Central memory CD8-positive, alpha-beta T cell (primary cell): ENCODE results near the gene ANAPC2.

Experiments
- ATAC-seq: fragments of 150-1000 bp; cut with Tn5 transposase; replicated peaks from 2 replicates; pipeline ENCODE4 v1.10.0; 2022; ENCODE audit warnings: mild to moderate bottlenecking, moderate FRiP score, moderate number of reproducible peaks; ENCODE audit not compliant: poor library complexity, severe bottlenecking; ENCODE audit errors: extremely low read depth
- DNase-seq, 2 donors: peaks; one replicate each; pipeline ENCODE4 v3.0.0; 2021; ENCODE audit warnings: low spot score in 2 of 2
- H3K27ac Mint-ChIP-seq: one replicate; pipeline ENCODE4 v1.8.0; 2022; ENCODE audit warnings: low read depth, mild to moderate bottlenecking, moderate library complexity, mixed read lengths
- H3K27me3 Mint-ChIP-seq: one replicate; pipeline ENCODE4 v1.8.0; 2022; ENCODE audit warnings: mixed read lengths
- H3K36me3 Mint-ChIP-seq: one replicate; pipeline ENCODE4 v1.8.0; 2022; ENCODE audit warnings: mild to moderate bottlenecking, moderate library complexity, mixed read lengths; ENCODE audit not compliant: insufficient read depth
- H3K4me1 Mint-ChIP-seq: one replicate; pipeline ENCODE4 v1.8.0; 2022; ENCODE audit warnings: mixed read lengths
- H3K4me3 Mint-ChIP-seq: one replicate; pipeline ENCODE4 v1.8.0; 2022; ENCODE audit warnings: mild to moderate bottlenecking, moderate library complexity, mixed read lengths
- H3K9me3 Mint-ChIP-seq: one replicate; pipeline ENCODE4 v1.8.0; 2022; ENCODE audit warnings: mixed read lengths

Gene ANAPC2

GRCh38 chr9:137223078-137223970, 35.0 kb upstream of the ANAPC2 start:
- peak; percentile 94 for ATAC-seq
- peak; percentile 93 to 98 for DNase-seq
- Mint-ChIP-seq H3K4me1 (peaks cover 6% of the 10 kb centered on the region), H3K36me3 (peaks cover 6% of the 10 kb centered on the region), H3K27me3 (peaks cover 9% of the 10 kb centered on the region), H3K27ac (peak overlapping the region; percentile 25), H3K4me3 (peak overlapping the region; percentile 74), H3K9me3 (no peaks in the 10 kb centered on the region)

- H3K4me3 Mint-ChIP-seq, result peak within 1 kb of the TSS; percentile 74
- ATAC-seq (no peak), DNase-seq (no peak)
- H3K4me1 Mint-ChIP-seq, result peaks cover 1% of the 10 kb centered on the region
- peaks cover 6% of the 10 kb centered on the region for H3K36me3 Mint-ChIP-seq
- H3K27me3 Mint-ChIP-seq, result peaks cover 3% of the 10 kb centered on the region
- no peaks in the 10 kb centered on the region for H3K9me3 Mint-ChIP-seq
- no peak within 1 kb of the TSS for H3K27ac Mint-ChIP-seq
Measured at GRCh38 chr9:137222190-137223077, 34.1 kb upstream of the ANAPC2 start, which contains the start of gene RNF208. Gene RNF208, minus strand, starts transcription at chr9:137222240. Its CDS starts 1,028 bp downstream, at chr9:137221212.

- Mint-ChIP-seq H3K4me3 (no peak overlapping the region), H3K27me3 (no peaks in the 10 kb centered on the region), H3K9me3 (no peaks in the 10 kb centered on the region), H3K4me1 (no peaks in the 10 kb centered on the region), H3K36me3 (peaks cover 9% of the 10 kb centered on the region), H3K27ac (no peak overlapping the region)
- ATAC-seq (no peak), DNase-seq (no peak)
Measured at GRCh38 chr9:137221506-137222111, 33.2 kb upstream of the ANAPC2 start.

DNA sequence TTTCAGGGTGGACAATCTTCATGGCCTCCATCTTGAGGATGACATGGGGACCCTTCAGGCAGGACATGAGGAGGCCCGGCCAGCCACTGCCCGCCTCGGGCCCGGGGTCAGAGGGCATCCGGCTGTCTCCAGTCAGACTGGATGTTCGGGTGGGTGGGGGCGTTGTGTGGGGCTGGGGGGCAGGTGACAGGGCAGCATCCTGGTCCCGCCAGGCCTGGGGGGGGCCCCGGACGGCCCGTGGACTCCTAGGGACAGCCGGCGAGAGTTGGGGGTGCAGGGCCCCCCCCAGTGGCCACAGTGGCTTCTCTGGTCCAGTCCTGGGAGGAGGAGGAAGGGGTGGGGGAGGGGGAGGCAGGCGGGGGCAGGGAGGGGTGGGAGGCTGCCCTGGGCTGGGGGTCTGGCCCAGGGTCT, 32.7 kb upstream of the ANAPC2 start:
- H3K27ac Mint-ChIP-seq, result no peak overlapping the region
- H3K4me1 Mint-ChIP-seq, result no peaks in the 10 kb centered on the region
- DNase-seq (no peak), ATAC-seq (no peak)
- H3K27me3 Mint-ChIP-seq, result no peaks in the 10 kb centered on the region
- H3K4me3 Mint-ChIP-seq, result peak overlapping the region; percentile 37
- peaks cover 11% of the 10 kb centered on the region for H3K36me3 Mint-ChIP-seq
- no peaks in the 10 kb centered on the region for H3K9me3 Mint-ChIP-seq

GRCh38 chr9:137220317-137221094, 32.1 kb upstream of the ANAPC2 start:
- no peak for ATAC-seq
- Mint-ChIP-seq H3K4me1 (no peaks in the 10 kb centered on the region), H3K36me3 (peaks cover 11% of the 10 kb centered on the region), H3K9me3 (no peaks in the 10 kb centered on the region), H3K27ac (no peak overlapping the region), H3K27me3 (no peaks in the 10 kb centered on the region), H3K4me3 (peak overlapping the region; percentile 37)
- DNase-seq, result no peak

- Mint-ChIP-seq H3K9me3 (no peaks in the 10 kb centered on the region), H3K27ac (no peak overlapping the region), H3K27me3 (no peaks in the 10 kb centered on the region), H3K4me3 (no peak overlapping the region), H3K4me1 (no peaks in the 10 kb centered on the region), H3K36me3 (peaks cover 11% of the 10 kb centered on the region)
- ATAC-seq, result no peak
- no peak for DNase-seq
Measured at GRCh38 chr9:137219757-137220316, 31.5 kb upstream of the ANAPC2 start.

- no peaks in the 10 kb centered on the region for H3K4me1 Mint-ChIP-seq
- ATAC-seq (no peak), DNase-seq (no peak)
- peaks cover 11% of the 10 kb centered on the region for H3K36me3 Mint-ChIP-seq
- H3K4me3 Mint-ChIP-seq, result no peak overlapping the region
- H3K27me3 Mint-ChIP-seq, result no peaks in the 10 kb centered on the region
- no peak overlapping the region for H3K27ac Mint-ChIP-seq
- no peaks in the 10 kb centered on the region for H3K9me3 Mint-ChIP-seq
Measured at GRCh38 chr9:137218754-137219271, 30.5 kb upstream of the ANAPC2 start.

DNA sequence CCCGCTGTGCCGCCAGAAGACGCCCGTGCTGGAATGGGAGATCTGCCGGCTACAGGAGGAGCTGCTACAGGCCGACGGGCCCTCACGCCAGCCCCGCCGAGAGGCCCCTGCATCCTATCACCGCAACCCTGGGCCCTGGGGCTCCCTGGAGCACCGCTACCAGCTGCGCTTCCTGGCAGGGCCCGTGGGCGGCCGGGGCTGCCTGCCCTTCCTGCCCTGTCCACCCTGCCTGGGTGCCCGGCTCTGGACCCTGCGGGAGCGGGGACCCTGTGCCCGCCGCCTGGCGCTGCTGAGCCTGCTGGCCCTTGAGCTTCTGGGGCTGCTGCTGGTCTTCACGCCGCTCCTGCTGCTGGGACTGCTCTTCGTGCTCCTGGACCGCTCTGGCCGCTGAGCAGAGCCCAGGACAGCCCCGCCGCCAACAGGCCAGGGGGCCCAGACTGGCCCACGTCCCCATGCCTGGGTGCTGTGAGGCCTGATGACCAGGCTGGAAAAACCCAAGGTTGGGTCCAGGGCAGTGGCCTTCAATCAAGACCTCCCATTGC, 29.9 kb upstream of the ANAPC2 start:
- H3K27me3 Mint-ChIP-seq, result no peaks in the 10 kb centered on the region
- no peak for ATAC-seq
- no peak for DNase-seq
- H3K4me3 Mint-ChIP-seq, result no peak overlapping the region
- no peak overlapping the region for H3K27ac Mint-ChIP-seq
- H3K4me1 Mint-ChIP-seq, result no peaks in the 10 kb centered on the region
- H3K36me3 Mint-ChIP-seq, result peaks cover 9% of the 10 kb centered on the region
- no peaks in the 10 kb centered on the region for H3K9me3 Mint-ChIP-seq

DNA sequence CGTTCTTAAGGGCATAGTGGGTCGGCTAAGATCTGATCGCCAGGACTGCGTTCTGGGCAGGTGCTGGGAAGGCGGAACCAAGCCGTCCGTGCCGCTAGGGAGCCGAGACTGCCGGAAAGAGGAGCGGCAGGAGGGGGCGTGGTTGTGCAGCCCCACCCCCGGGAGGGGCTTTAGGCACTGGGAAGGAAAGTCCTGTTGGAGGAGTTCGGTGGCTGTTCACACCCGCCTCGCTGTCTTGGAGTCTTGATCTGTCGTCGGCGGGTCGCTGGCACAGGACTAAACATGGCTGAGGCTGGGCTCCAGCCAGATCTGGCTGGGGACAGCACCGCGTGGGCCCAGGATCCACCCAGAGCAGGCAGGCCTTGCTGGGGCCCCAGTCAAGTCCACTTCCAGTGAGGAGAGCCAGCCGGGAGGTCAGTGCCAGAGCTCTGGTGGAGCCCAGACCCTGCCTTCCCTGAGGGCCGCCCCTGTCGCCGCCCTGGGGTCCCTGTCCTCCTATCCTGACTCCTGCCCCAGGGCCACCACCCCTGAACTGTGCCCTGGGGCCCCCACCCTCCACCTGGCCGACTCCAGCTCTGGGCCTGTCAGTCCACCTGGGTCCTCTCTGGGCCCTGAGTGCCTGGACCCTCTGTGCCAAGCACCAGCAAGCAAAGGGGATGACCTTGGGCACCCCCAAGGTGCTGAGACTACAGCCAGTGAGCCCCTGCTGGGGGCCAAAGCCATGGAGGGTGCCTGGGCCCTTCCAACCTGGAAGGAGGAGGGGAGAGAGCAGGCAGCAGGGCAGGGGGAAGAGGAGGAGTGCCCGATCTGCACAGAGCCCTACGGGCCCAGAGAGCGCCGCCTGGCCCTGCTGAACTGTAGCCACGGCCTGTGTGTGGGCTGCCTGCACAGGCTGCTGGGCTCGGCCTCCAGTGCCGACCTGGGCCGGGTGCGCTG, 29.2 kb upstream of the ANAPC2 start:
- peaks cover 7% of the 10 kb centered on the region for H3K36me3 Mint-ChIP-seq
- no peaks in the 10 kb centered on the region for H3K9me3 Mint-ChIP-seq
- no peaks in the 10 kb centered on the region for H3K27me3 Mint-ChIP-seq
- H3K4me1 Mint-ChIP-seq, result no peaks in the 10 kb centered on the region
- no peak overlapping the region for H3K4me3 Mint-ChIP-seq
- ATAC-seq (no peak), DNase-seq (no peak)
- H3K27ac Mint-ChIP-seq, result no peak overlapping the region

DNA sequence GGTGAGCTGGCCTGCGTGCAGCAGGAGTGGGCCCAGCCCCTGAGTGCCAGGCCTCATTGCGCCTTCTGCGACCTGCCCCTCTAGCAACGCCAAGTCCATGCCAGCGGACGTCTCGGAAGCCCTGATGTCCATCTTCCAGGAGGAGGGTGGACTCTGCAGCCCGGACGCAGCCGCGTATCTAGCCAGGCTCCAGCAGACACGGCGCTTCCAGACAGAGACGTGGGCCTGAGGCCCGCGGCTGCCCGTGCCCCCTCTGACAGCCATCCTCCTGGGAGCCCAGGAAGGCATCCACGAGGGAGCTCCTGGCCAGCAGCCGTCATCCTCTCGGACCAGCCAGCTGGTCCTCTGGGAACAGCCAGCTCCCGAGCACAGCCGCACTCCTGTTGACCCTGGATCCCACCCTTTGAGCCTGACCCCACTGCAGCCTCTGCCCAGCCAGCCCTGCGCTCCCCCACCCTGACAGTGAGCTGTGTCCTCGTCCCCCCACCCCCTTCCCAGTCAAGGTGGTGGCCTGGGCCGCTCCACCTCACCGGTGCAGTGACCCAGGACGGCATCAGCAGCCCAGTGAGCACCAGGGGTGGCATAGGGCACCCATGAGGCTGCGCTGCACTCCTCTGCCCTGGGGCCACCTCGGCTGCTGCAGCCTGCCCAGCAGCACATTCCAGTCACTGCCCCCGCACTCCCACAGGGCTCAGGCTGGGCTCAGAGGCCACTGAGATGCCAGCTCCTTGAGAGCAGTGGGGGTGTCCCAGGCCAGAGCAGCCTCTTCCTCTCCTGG, 28.0 kb upstream of the ANAPC2 start:
- Mint-ChIP-seq H3K36me3 (peaks cover 7% of the 10 kb centered on the region), H3K4me3 (no peak overlapping the region), H3K27ac (no peak overlapping the region), H3K4me1 (no peaks in the 10 kb centered on the region), H3K27me3 (no peaks in the 10 kb centered on the region), H3K9me3 (no peaks in the 10 kb centered on the region)
- ATAC-seq (no peak), DNase-seq (no peak)
